ENCODE measurements around the gene AP1S1.

Gene AP1S1

GRCh38 chr7:101206665-101207042 lies 52.4 kb downstream of the AP1S1 start:
- H3K4me3 ChIP-seq (replicated peaks; ENCODE audit: low read depth, low read length), result no peak overlapping the region
- TF ChIP-seq CTCF (IDR thresholded peaks at IDR 0.05; ENCODE audit: low read depth, low read length, missing control alignments), result no peak
- DNase-seq (ENCODE audit: extremely low read depth, low read depth), result no peak

DNA sequence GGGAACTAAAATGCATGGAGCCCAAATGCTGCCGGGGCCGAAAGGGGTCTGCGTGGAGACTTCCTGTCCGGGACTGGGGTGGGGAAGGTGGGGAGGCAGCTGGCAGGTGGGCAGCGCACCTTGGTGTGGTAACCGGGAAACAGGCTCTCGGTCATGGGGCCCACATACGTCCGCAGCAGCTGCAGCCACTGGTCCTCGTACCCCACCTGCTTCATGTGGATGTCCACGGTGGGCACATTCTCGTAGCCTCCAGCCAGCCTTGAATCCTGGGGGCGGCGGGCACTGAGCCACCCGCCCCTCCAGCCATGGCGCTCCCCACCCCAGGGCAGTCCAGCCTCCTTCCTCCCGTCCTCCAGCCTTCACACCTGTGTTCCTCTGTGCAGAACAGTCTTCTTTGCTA lies 53.2 kb downstream of the AP1S1 start:
- H3K4me3 ChIP-seq (replicated peaks; ENCODE audit: low read depth, low read length), result no peak overlapping the region
- DNase-seq (ENCODE audit: extremely low read depth, low read depth), result no peak
- no peak for TF ChIP-seq CTCF (IDR thresholded peaks at IDR 0.05; ENCODE audit: low read depth, low read length, missing control alignments)

DNA sequence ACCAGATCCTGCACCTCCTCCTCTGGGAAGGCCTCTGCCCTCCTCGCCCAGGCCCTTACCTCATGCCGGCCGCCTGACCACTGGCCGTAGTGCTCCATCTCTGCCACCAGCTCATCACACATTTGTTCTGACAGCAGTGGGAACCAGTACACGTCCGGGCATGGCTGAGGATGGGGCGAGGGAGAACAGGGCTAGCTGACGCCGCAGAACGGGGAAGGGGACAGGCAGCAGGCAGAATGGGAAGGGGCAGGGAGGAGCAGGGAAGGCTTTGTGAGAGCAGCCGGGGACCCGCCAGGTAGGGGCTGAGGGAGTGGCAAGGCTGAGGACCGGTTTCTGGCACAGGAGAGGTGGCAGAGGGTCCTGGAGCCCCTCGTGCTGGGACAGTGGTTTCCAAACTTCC lies 54.5 kb downstream of the AP1S1 start:
- H3K4me3 ChIP-seq (replicated peaks; ENCODE audit: low read depth, low read length), result no peak overlapping the region
- TF ChIP-seq CTCF (IDR thresholded peaks at IDR 0.05; ENCODE audit: low read depth, low read length, missing control alignments), result no peak

GRCh38 chr7:101210143-101210542 lies 55.9 kb downstream of the AP1S1 start:
- DNase-seq (ENCODE audit: extremely low read depth, low read depth), result no peak
- H3K4me3 ChIP-seq (replicated peaks; ENCODE audit: low read depth, low read length), result no peak overlapping the region

More for the DNA sequence above, 54.5 kb downstream of the AP1S1 start:
- DNase-seq (ENCODE audit: extremely low read depth, low read depth), result no peak

More at GRCh38 chr7:101210143-101210542, 55.9 kb downstream of the AP1S1 start:
- TF ChIP-seq CTCF (IDR thresholded peaks at IDR 0.05; ENCODE audit: low read depth, low read length, missing control alignments), result no peak
